Measurements from ENCODE around the gene MAEA. TPM values are rescaled to one million over a fixed set of nuclear protein-coding genes. Genes with fewer than 3 reads are reported as not detected.
"Not testable (repeated sequence)": the region's sequence is repeated elsewhere in the genome, so short reads cannot be mapped to it uniquely, and the experiment has no call there.

The MAEA gene
- total RNA-seq, 1 donor from 2014 or later = 68.2 TPM

- H3K4me3 Mint-ChIP-seq (ENCODE audit: unreplicated experiment) = no peak overlapping the region
- H3K9me3 Mint-ChIP-seq (ENCODE audit: unreplicated experiment) = no peaks in the 10 kb centered on the region
- H3K36me3 Mint-ChIP-seq (ENCODE audit: low read depth, unreplicated experiment) = no peaks in the 10 kb centered on the region
- no peaks in the 10 kb centered on the region for H3K27me3 Mint-ChIP-seq (ENCODE audit: unreplicated experiment)
- H3K4me1 Mint-ChIP-seq (ENCODE audit: unreplicated experiment) = no peaks in the 10 kb centered on the region
- no peak for DNase-seq (ENCODE audit: low spot score)
- no peak overlapping the region for H3K27ac Mint-ChIP-seq (ENCODE audit: unreplicated experiment)
- TF ChIP-seq, protein P1, sequence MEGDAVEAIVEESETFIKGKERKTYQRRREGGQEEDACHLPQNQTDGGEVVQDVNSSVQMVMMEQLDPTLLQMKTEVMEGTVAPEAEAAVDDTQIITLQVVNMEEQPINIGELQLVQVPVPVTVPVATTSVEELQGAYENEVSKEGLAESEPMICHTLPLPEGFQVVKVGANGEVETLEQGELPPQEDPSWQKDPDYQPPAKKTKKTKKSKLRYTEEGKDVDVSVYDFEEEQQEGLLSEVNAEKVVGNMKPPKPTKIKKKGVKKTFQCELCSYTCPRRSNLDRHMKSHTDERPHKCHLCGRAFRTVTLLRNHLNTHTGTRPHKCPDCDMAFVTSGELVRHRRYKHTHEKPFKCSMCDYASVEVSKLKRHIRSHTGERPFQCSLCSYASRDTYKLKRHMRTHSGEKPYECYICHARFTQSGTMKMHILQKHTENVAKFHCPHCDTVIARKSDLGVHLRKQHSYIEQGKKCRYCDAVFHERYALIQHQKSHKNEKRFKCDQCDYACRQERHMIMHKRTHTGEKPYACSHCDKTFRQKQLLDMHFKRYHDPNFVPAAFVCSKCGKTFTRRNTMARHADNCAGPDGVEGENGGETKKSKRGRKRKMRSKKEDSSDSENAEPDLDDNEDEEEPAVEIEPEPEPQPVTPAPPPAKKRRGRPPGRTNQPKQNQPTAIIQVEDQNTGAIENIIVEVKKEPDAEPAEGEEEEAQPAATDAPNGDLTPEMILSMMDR (IDR thresholded peaks at IDR 0.05; ENCODE audit: unreplicated experiment) = no peak
These were observed 79.4 kb downstream of the MAEA start for GRCh38 chr4:1369091-1369450.

DNA sequence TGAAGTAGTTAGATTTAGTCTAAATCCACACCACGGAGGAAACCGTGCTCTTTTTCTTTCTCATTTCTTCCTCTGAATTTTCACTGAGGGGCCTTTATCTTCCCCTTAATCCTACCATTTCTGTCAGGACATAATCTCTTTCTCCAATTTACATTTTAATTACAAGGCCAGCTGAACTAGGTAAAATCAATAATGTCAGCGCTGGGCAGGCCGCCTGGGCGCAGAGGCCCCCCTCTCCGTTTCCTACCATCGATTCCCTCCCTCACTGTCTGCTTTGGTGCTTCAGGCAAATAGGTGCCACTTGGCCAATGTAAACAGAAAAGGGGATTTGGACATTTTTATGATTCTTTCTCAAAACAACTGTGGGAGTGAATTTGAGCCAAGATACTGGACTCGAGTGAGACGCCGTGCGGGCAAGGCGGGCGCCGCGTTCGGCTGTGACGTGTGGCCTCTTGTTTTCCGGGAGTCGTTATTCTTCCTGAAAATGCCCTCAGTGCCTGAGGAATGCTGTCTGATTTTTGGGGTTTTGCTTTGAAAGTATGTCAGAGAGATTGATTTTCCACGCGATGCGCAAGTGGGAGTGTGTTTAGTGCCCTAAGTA is 79.9 kb downstream of the MAEA start:
- Mint-ChIP-seq H3K9me3 (ENCODE audit: unreplicated experiment) (no peaks in the 10 kb centered on the region), H3K36me3 (ENCODE audit: low read depth, unreplicated experiment) (no peaks in the 10 kb centered on the region), H3K4me3 (ENCODE audit: unreplicated experiment) (no peak overlapping the region), H3K27me3 (ENCODE audit: unreplicated experiment) (no peaks in the 10 kb centered on the region), H3K4me1 (ENCODE audit: unreplicated experiment) (no peaks in the 10 kb centered on the region), H3K27ac (ENCODE audit: unreplicated experiment) (no peak overlapping the region)
- no peak for DNase-seq (ENCODE audit: low spot score)
- TF ChIP-seq, protein P1 (IDR thresholded peaks at IDR 0.05; ENCODE audit: unreplicated experiment) = no peak

DNA sequence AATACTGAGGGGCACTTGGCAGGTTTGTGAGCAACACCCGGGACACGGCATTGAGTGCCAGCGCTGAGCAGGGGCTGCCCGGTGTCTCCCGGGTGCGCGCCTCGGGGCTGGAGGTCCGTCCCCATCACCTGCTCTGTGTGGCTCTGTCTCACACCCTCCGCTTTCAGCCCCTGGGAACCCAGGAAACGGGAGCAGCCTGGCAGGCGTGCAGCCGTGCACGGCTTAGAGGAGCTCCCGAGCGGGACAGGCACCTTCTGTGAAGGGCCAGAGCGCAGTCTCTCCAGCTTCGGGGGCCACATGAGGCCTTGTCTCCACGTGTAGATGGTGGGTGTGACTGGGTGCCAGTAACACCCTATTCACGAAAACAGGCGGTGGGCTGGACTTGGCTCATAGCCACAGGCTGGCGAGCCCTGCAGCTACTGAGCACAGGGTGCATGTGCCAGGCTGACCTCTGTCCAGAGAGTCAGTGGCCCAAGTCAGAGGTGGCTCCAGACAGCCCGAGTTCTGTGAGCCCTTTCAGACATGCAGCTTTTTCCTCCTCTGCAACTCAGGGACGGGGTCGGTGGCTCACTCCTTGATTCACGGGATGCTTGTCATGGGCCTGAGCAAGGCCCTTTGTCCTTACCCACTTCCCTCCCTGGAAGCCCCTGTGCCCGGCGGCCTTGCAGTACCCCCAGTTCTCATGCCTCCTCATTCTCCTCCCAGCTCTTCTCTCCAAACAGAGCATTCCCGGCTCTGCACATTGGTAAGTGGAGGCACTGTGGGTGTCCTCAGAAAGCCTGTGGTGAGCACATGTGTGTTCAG is 80.8 kb downstream of the MAEA start:
- TF ChIP-seq, protein P1 (IDR thresholded peaks at IDR 0.05; ENCODE audit: unreplicated experiment) = no peak
- H3K36me3 Mint-ChIP-seq (ENCODE audit: low read depth, unreplicated experiment) = no peaks in the 10 kb centered on the region
- no peaks in the 10 kb centered on the region for H3K27me3 Mint-ChIP-seq (ENCODE audit: unreplicated experiment)
- H3K4me1 Mint-ChIP-seq (ENCODE audit: unreplicated experiment) = no peaks in the 10 kb centered on the region
- H3K9me3 Mint-ChIP-seq (ENCODE audit: unreplicated experiment) = no peaks in the 10 kb centered on the region
- H3K4me3 Mint-ChIP-seq (ENCODE audit: unreplicated experiment) = no peak overlapping the region
- no peak overlapping the region for H3K27ac Mint-ChIP-seq (ENCODE audit: unreplicated experiment)
- DNase-seq (ENCODE audit: low spot score) = no peak

- TF ChIP-seq, protein P1 (IDR thresholded peaks at IDR 0.05; ENCODE audit: unreplicated experiment) = no peak
- no peak for DNase-seq (ENCODE audit: low spot score)
- H3K36me3 Mint-ChIP-seq (ENCODE audit: low read depth, unreplicated experiment) = no peaks in the 10 kb centered on the region
These were observed 81.8 kb downstream of the MAEA start for GRCh38 chr4:1371176-1372165.

GRCh38 chr4:1372576-1372975 is 82.9 kb downstream of the MAEA start:
- H3K4me3 Mint-ChIP-seq (ENCODE audit: unreplicated experiment) = peak overlapping the region; percentile 5
- H3K27ac Mint-ChIP-seq (ENCODE audit: unreplicated experiment); H3K4me1 Mint-ChIP-seq (ENCODE audit: unreplicated experiment); DNase-seq (ENCODE audit: low spot score); H3K9me3 Mint-ChIP-seq (ENCODE audit: unreplicated experiment); H3K27me3 Mint-ChIP-seq (ENCODE audit: unreplicated experiment); H3K36me3 Mint-ChIP-seq (ENCODE audit: low read depth, unreplicated experiment): not testable (repeated sequence)

More at GRCh38 chr4:1371176-1372165, 81.8 kb downstream of the MAEA start:
- no peak overlapping the region for H3K27ac Mint-ChIP-seq (ENCODE audit: unreplicated experiment)
- no peak overlapping the region for H3K4me3 Mint-ChIP-seq (ENCODE audit: unreplicated experiment)
- no peaks in the 10 kb centered on the region for H3K4me1 Mint-ChIP-seq (ENCODE audit: unreplicated experiment)
- no peaks in the 10 kb centered on the region for H3K27me3 Mint-ChIP-seq (ENCODE audit: unreplicated experiment)
- H3K9me3 Mint-ChIP-seq (ENCODE audit: unreplicated experiment) = no peaks in the 10 kb centered on the region
